DND-41 (cell line): ENCODE measurements around the gene ABHD17B.

Source experiments
- ATAC-seq: fragments of 200-7000 bp; cut with Tn5 transposase; 3 replicates; pipeline ENCODE4 v1.9.1; 2021; ENCODE audit warnings: low read depth; ENCODE audit not compliant: insufficient read depth
- DNase-seq: peaks from one replicate; pipeline ENCODE4 v3.0.0-alpha.2; 2020
- H2AFZ ChIP-seq: 2 replicates; pipeline ENCODE4 v1.6.0; 2012; ENCODE audit warnings: low read depth, low read length
- H3K27ac ChIP-seq: 2 replicates; pipeline ENCODE4 v1.5.1; 2012; ENCODE audit warnings: low read length, inconsistent platforms
- H3K27me3 ChIP-seq: fragments of 200-600 bp; sonication (generic); 2 replicates; pipeline ENCODE4 v1.6.0; 2012; ENCODE audit warnings: low read length, mild to moderate bottlenecking, inconsistent platforms; ENCODE audit not compliant: insufficient read depth, poor library complexity
- H3K36me3 ChIP-seq: 2 replicates; pipeline ENCODE4 v1.5.1; 2012; ENCODE audit warnings: low read length, inconsistent platforms; ENCODE audit not compliant: insufficient read depth
- H3K4me1 ChIP-seq: 2 replicates; pipeline ENCODE4 v1.5.1; 2012; ENCODE audit warnings: mild to moderate bottlenecking, low read length; ENCODE audit not compliant: insufficient read depth
- H3K4me2 ChIP-seq: 2 replicates; pipeline ENCODE4 v1.6.0; 2012; ENCODE audit warnings: mild to moderate bottlenecking, moderate library complexity, low read length, inconsistent platforms; ENCODE audit not compliant: insufficient read depth
- H3K4me3 ChIP-seq, 2 experiments: fragments of 200-600 bp in 1 of 2; shearing (Covaris generic) in 1 of 2; 2 replicates each; pipeline ENCODE4 v1.5.1; 2012 to 2016; ENCODE audit warnings: inconsistent platforms in 2 of 2, low read length in 2 of 2, mild to moderate bottlenecking in 2 of 2, low read depth in 1 of 2, moderate library complexity in 1 of 2
- H3K79me2 ChIP-seq: 2 replicates; pipeline ENCODE4 v1.6.0; 2012; ENCODE audit warnings: low read length, inconsistent platforms; ENCODE audit not compliant: insufficient read depth
- H3K9ac ChIP-seq: 2 replicates; pipeline ENCODE4 v1.6.0; 2012; ENCODE audit warnings: low read depth, mild to moderate bottlenecking, inconsistent platforms, low read length, moderate library complexity
- H3K9me3 ChIP-seq: 2 replicates; pipeline ENCODE4 v1.5.1; 2012; ENCODE audit warnings: low read length, moderate library complexity, mild to moderate bottlenecking, inconsistent platforms; ENCODE audit not compliant: insufficient read depth, severe bottlenecking
- H4K20me1 ChIP-seq: 2 replicates; pipeline ENCODE4 v1.6.0; 2012; ENCODE audit warnings: low read length; ENCODE audit not compliant: insufficient read depth
- CTCF ChIP-seq: IDR thresholded peaks from 2 replicates; pipeline ENCODE4 v1.5.1; 2012; ENCODE audit warnings: borderline replicate concordance, low read length, moderate library complexity, mild to moderate bottlenecking; ENCODE audit not compliant: poor library complexity, severe bottlenecking; ENCODE audit errors: extremely low read depth
- EZH2 ChIP-seq: IDR thresholded peaks from 3 replicates; pipeline ENCODE4 v1.6.1; 2012; ENCODE audit warnings: borderline replicate concordance, low read depth, mild to moderate bottlenecking, moderate library complexity, low read length, inconsistent platforms; ENCODE audit not compliant: severe bottlenecking

The ABHD17B gene

DNA sequence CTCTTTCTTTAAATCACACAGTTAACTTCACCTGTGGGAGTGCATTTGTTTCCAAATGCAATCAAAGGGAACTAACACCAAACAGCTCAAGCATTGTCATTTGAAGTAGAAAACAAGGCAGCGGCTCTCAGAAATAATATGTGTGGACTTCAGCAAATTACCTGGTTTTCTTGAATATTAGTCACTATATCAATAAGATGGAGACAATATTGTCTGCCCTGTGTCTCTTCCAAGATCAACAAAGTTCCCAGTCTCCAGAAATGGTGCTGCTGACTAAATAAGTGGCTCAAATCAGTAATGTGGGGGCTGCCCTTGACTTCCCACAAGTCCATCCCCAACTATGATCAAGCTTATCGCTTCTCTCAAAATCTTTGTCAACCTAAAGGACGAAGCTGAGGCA lies 89.6 kb downstream of the ABHD17B start:
- H3K79me2 ChIP-seq, result no peaks in the 10 kb centered on the region
- no peaks in the 10 kb centered on the region for H3K36me3 ChIP-seq
- no peak overlapping the region for H3K4me2 ChIP-seq
- no peak for ATAC-seq
- peaks cover 34% of the 10 kb centered on the region for H3K4me1 ChIP-seq
- H3K9ac ChIP-seq, result no peak overlapping the region
- DNase-seq, result no peak
- H2AFZ ChIP-seq, result no peak overlapping the region
- no peaks in the 10 kb centered on the region for H3K9me3 ChIP-seq
- TF ChIP-seq CTCF (no peak), EZH2 (no peak)
- 0 out of 2 replicates have a peak, but pooled peaks cover 3% of the 10 kb centered on the region for H4K20me1 ChIP-seq
- H3K4me3 ChIP-seq, result no peak overlapping the region
- no peaks in the 10 kb centered on the region for H3K27me3 ChIP-seq
- peak overlapping the region; percentile 81; the same call in 1 of the 2 replicates for H3K27ac ChIP-seq

- H3K79me2 ChIP-seq, result no peaks in the 10 kb centered on the region
- no peaks in the 10 kb centered on the region for H3K27me3 ChIP-seq
- no peak overlapping the region for H3K27ac ChIP-seq
- H3K9me3 ChIP-seq, result no peaks in the 10 kb centered on the region
- no peak overlapping the region for H2AFZ ChIP-seq
- no peak overlapping the region for H3K4me3 ChIP-seq
- TF ChIP-seq EZH2 (no peak), CTCF (no peak)
- peaks cover 34% of the 10 kb centered on the region for H3K4me1 ChIP-seq
- H3K36me3 ChIP-seq, result no peaks in the 10 kb centered on the region
- ATAC-seq, result no peak
- H3K9ac ChIP-seq, result no peak overlapping the region
- H4K20me1 ChIP-seq, result 0 out of 2 replicates have a peak, but pooled peaks cover 3% of the 10 kb centered on the region
- no peak for DNase-seq
- H3K4me2 ChIP-seq, result no peak overlapping the region
Observed at GRCh38 chr9:71820403-71820921, 90.5 kb downstream of the ABHD17B start.

DNA sequence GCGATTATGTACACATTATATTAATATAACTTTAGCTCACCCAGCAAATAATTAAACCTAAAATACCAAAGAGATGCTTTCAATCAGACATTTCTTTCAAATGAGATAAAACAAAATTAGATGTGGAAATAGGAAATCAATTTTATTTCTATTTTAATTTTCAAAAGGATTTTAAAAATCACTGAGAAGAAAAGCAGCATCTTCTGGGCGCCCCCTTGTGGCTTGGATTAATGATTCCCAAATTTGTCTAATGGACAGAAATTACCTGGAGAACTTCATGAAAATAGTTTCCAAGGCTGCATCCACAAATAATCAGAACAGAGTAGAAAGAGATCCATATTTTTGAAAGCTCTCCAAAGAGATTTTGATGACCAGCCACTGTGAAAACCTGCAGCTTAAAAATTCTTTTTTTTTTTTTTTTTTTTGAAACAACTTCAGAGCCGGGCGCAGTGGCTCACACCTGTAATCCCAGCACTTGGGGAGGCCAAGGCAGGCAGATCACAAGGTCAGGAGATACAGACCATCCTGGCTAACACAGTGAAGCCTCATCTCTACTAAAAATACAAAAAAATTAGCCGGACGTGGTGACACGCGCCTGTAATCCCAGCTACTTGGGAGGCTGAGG lies 91.8 kb downstream of the ABHD17B start:
- peaks cover 34% of the 10 kb centered on the region for H3K4me1 ChIP-seq
- ATAC-seq, result no peak
- H2AFZ ChIP-seq, result no peak overlapping the region
- H3K9me3 ChIP-seq, result no peaks in the 10 kb centered on the region
- no peaks in the 10 kb centered on the region for H3K27me3 ChIP-seq
- H3K9ac ChIP-seq, result no peak overlapping the region
- no peaks in the 10 kb centered on the region for H3K79me2 ChIP-seq
- no peak overlapping the region for H3K4me2 ChIP-seq
- no peak overlapping the region for H3K4me3 ChIP-seq
- H3K27ac ChIP-seq, result no peak overlapping the region
- DNase-seq, result peak; percentile 45
- peak; percentile 70 for TF ChIP-seq CTCF
- no peak for TF ChIP-seq EZH2
- 0 out of 2 replicates have a peak, but pooled peaks cover 3% of the 10 kb centered on the region for H4K20me1 ChIP-seq
- no peaks in the 10 kb centered on the region for H3K36me3 ChIP-seq
